Panc1 (cell line): ENCODE data around the gene TYRP1. TPM values are rescaled to one million over a fixed set of nuclear protein-coding genes. Genes with fewer than 3 reads are reported as not detected.

ENCODE experiments used
- ATAC-seq: fragments of 200-7000 bp; cut with Tn5 transposase; 2 replicates; pipeline ENCODE4 v1.9.1; 2020; ENCODE audit warnings: mild to moderate bottlenecking, moderate library complexity
- BruUV-seq: library from RNA; stranded (reverse); fragments of 400-500 nt; replicated peaks from 2 replicates; lab custom pipeline; 2021; lab: Mats Ljungman, UMichigan
- CTCF ChIA-PET: fragments of 300-600 bp; sonication (Branson Sonifier 250); formaldehyde crosslinking; loops from one replicate; lab custom pipeline; 2022; ENCODE audit warnings: antibody characterized with exemption; lab: Charles Lee
- POLR2A ChIA-PET: fragments of 300-600 bp; sonication (Branson Sonifier 250); formaldehyde crosslinking; loops from one replicate; lab custom pipeline; 2022; ENCODE audit warnings: antibody characterized with exemption; lab: Charles Lee
- DNase-seq: peaks from one replicate; pipeline ENCODE4 v3.0.0-alpha.2; 2010; ENCODE audit warnings: low read depth, low spot score
- H3K27ac ChIP-seq: 2 replicates; pipeline ENCODE4 v1.5.1; 2011; ENCODE audit warnings: mild to moderate bottlenecking, low read length, inconsistent platforms
- H3K27me3 ChIP-seq: fragments of 200-500 bp; sonication (Bioruptor generic); 2 replicates; pipeline ENCODE4 v1.6.0; 2014; ENCODE audit warnings: low read length, inconsistent platforms; ENCODE audit not compliant: control insufficient read depth, insufficient read depth
- H3K36me3 ChIP-seq: fragments of 200-500 bp; sonication (Bioruptor generic); 2 replicates; pipeline ENCODE4 v1.5.1; 2014; ENCODE audit warnings: inconsistent platforms, mild to moderate bottlenecking, low read length, moderate library complexity; ENCODE audit not compliant: control insufficient read depth, insufficient read depth
- H3K4me1 ChIP-seq: 2 replicates; pipeline ENCODE4 v1.5.1; 2011; ENCODE audit warnings: inconsistent platforms, mild to moderate bottlenecking, low read length, moderate library complexity; ENCODE audit not compliant: control insufficient read depth, insufficient read depth
- H3K4me3 ChIP-seq, 2 experiments: 2 replicates each; pipeline ENCODE4 v1.5.1; 2011 to 2012; ENCODE audit warnings: low read depth in 2 of 2, low read length in 2 of 2, mild to moderate bottlenecking in 2 of 2, inconsistent platforms in 1 of 2, moderate library complexity in 1 of 2
- H3K9me3 ChIP-seq: fragments of 200-500 bp; sonication (Bioruptor generic); 2 replicates; pipeline ENCODE4 v1.5.1; 2014; ENCODE audit warnings: low read depth, mild to moderate bottlenecking, inconsistent platforms, low read length, moderate library complexity; ENCODE audit not compliant: control insufficient read depth, insufficient read depth
- POLR2AphosphoS5 ChIP-seq: IDR thresholded peaks from 2 replicates; pipeline ENCODE4 v1.6.1; 2012; ENCODE audit warnings: mild to moderate bottlenecking, low read depth, low read length, moderate library complexity
- SIN3A ChIP-seq: IDR thresholded peaks from 2 replicates; pipeline ENCODE4 v1.6.1; 2012; ENCODE audit warnings: low read depth, mild to moderate bottlenecking, low read length, moderate library complexity, borderline replicate concordance; ENCODE audit not compliant: insufficient read depth
- TCF7L2 ChIP-seq: IDR thresholded peaks from 2 replicates; pipeline ENCODE4 v1.6.1; 2011; ENCODE audit warnings: mild to moderate bottlenecking, low read depth, low read length, inconsistent platforms
- in situ Hi-C: cut with HindIII; loops from 2 replicates; pipeline ENCODE4 v1.10.0; 2016; ENCODE audit warnings: low sequenced_read_pairs, low pct_unique_long_range_greater_than_20kb
- intact Hi-C: fragments of 100-400 bp; cut with micrococcal nuclease; formaldehyde crosslinking; loops from one replicate; pipeline ENCODE4 v1.10.0; 2022; ENCODE audit not compliant: unreplicated experiment
- total RNA-seq: library from RNA; stranded (reverse); gene quantifications from one replicate; pipeline ENCODE4 v1.2.1, GENCODE V29; 2021; ENCODE audit not compliant: unreplicated experiment
- TF ChIP-seq, protein P1 (sequence below): fragments of 450-650 bp; IDR thresholded peaks from 2 replicates; pipeline ENCODE4 v1.5.1; 2017; ENCODE audit warnings: mild to moderate bottlenecking
- TF ChIP-seq, protein P2 (sequence below), 2 experiments: IDR thresholded peaks; 2 replicates each; pipeline ENCODE4 v1.6.1; 2011 to 2012; ENCODE audit warnings: low read depth in 2 of 2, control low read depth in 1 of 2, low read length in 1 of 2, mild to moderate bottlenecking in 1 of 2, moderate library complexity in 1 of 2; ENCODE audit not compliant: insufficient read depth in 1 of 2

TYRP1 gene
- total RNA-seq, 1 experiment from 2014 or later = 0.23 TPM

DNA sequence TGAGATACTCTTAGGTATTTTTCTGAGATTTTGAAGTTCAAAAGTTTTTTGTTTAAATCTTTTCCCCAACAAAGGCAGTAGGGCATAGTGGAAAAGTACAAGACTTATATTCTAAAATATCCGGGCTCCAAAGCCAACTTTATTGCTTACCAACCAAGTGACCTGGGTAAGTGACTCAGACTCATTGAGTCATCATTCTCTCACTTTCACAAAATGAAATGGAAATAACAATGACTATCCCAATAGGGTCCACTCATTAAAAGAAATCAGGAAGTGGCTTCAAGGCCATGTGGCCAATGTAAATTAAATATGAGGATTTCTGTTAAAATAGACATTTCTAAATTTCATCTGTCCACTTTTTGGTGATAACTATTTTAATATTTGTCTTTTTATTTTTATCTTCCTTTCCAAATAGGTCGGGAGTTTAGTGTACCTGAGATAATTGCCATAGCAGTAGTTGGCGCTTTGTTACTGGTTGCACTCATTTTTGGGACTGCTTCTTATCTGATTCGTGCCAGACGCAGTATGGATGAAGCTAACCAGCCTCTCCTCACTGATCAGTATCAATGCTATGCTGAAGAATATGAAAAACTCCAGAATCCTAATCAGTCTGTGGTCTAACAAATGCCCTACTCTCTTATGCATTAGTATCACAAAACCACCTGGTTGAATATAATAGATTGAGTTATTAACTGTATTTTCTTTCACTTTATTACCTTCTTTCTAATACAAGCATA, 15.5 kb downstream of the TYRP1 start:
- in situ Hi-C loops = no loop called here
- Histone ChIP-seq H3K4me1 (no peaks in the 10 kb centered on the region), H3K27ac (no peak overlapping the region), H3K36me3 (no peaks in the 10 kb centered on the region), H3K9me3 (no peaks in the 10 kb centered on the region), H3K4me3 (no peak overlapping the region), H3K27me3 (no peaks in the 10 kb centered on the region)
- TF ChIP-seq TCF7L2 (no peak), POLR2AphosphoS5 (no peak), SIN3A (no peak)
- TF ChIP-seq, protein P1, sequence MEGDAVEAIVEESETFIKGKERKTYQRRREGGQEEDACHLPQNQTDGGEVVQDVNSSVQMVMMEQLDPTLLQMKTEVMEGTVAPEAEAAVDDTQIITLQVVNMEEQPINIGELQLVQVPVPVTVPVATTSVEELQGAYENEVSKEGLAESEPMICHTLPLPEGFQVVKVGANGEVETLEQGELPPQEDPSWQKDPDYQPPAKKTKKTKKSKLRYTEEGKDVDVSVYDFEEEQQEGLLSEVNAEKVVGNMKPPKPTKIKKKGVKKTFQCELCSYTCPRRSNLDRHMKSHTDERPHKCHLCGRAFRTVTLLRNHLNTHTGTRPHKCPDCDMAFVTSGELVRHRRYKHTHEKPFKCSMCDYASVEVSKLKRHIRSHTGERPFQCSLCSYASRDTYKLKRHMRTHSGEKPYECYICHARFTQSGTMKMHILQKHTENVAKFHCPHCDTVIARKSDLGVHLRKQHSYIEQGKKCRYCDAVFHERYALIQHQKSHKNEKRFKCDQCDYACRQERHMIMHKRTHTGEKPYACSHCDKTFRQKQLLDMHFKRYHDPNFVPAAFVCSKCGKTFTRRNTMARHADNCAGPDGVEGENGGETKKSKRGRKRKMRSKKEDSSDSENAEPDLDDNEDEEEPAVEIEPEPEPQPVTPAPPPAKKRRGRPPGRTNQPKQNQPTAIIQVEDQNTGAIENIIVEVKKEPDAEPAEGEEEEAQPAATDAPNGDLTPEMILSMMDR = no peak
- TF ChIP-seq, protein P2, sequence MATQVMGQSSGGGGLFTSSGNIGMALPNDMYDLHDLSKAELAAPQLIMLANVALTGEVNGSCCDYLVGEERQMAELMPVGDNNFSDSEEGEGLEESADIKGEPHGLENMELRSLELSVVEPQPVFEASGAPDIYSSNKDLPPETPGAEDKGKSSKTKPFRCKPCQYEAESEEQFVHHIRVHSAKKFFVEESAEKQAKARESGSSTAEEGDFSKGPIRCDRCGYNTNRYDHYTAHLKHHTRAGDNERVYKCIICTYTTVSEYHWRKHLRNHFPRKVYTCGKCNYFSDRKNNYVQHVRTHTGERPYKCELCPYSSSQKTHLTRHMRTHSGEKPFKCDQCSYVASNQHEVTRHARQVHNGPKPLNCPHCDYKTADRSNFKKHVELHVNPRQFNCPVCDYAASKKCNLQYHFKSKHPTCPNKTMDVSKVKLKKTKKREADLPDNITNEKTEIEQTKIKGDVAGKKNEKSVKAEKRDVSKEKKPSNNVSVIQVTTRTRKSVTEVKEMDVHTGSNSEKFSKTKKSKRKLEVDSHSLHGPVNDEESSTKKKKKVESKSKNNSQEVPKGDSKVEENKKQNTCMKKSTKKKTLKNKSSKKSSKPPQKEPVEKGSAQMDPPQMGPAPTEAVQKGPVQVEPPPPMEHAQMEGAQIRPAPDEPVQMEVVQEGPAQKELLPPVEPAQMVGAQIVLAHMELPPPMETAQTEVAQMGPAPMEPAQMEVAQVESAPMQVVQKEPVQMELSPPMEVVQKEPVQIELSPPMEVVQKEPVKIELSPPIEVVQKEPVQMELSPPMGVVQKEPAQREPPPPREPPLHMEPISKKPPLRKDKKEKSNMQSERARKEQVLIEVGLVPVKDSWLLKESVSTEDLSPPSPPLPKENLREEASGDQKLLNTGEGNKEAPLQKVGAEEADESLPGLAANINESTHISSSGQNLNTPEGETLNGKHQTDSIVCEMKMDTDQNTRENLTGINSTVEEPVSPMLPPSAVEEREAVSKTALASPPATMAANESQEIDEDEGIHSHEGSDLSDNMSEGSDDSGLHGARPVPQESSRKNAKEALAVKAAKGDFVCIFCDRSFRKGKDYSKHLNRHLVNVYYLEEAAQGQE (IDR thresholded peaks at IDR 0.05; ENCODE audit: insufficient read depth in 1 of 2, low read depth in 2 of 2, low read length in 1 of 2) = no peak
- ChIA-PET POLR2A (no interaction called here), CTCF (no interaction called here)
- BruUV-seq = no TSS peak
- intact Hi-C loops = no loop called here
- DNase-seq (no peak), ATAC-seq (no peak)

DNA sequence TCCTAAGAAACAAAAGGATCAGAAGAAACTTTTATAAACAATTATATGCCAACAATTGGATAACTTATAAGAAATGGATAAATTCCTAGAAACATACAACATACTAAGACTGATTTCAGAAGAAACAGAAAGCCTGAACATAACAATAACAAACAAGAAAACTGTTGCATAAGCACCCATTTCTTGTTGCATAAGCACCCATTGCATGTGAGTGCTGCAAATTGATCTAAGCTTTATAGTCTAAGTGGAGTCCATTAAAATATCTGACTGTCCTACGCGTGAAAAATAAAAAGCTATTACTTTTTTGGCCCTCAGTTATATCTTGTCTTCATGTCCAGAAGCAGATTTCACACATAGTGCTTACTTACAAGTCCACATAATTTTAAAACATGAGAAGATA, 19.3 kb downstream of the TYRP1 start:
- no peak for DNase-seq
- intact Hi-C loops (no loop called here), in situ Hi-C loops (no loop called here)
- H3K36me3 ChIP-seq = no peaks in the 10 kb centered on the region
- H3K27me3 ChIP-seq = no peaks in the 10 kb centered on the region
- ChIA-PET POLR2A (no interaction called here), CTCF (no interaction called here)
- TF ChIP-seq, protein P2 (IDR thresholded peaks at IDR 0.05; ENCODE audit: insufficient read depth in 1 of 2, low read depth in 2 of 2, low read length in 1 of 2) = no peak
- TF ChIP-seq, protein P1 = no peak
- no peak for TF ChIP-seq TCF7L2
- no peak for TF ChIP-seq SIN3A
- no peak for TF ChIP-seq POLR2AphosphoS5
- no peak overlapping the region for H3K4me3 ChIP-seq
- no peaks in the 10 kb centered on the region for H3K9me3 ChIP-seq
- ATAC-seq = no peak
- no peaks in the 10 kb centered on the region for H3K4me1 ChIP-seq
- no TSS peak for BruUV-seq
- H3K27ac ChIP-seq = no peak overlapping the region
